ENCODE measurements around the gene HNRNPH1.

GRCh38 chr5:179623003-179623905, at the start of gene HNRNPH1:
- no peak for TF ChIP-seq CTCF (conservative IDR thresholded peaks at IDR 0.05; ENCODE audit: low read depth in 2 of 2)
- TF ChIP-seq POLR2AphosphoS5 (IDR thresholded peaks at IDR 0.05; ENCODE audit: low read depth): peak; percentile 100
- no peak for TF ChIP-seq REST (IDR thresholded peaks at IDR 0.05; ENCODE audit: unreplicated experiment)
- no peak for TF ChIP-seq EZH2 (IDR thresholded peaks at IDR 0.05; ENCODE audit: low read depth, unreplicated experiment)
- TF ChIP-seq EZH2phosphoT487 (IDR thresholded peaks at IDR 0.05; ENCODE audit: unreplicated experiment): no peak
- peak; percentile 77 for TF ChIP-seq CREB1 (CRISPR knock-in tag; IDR thresholded peaks at IDR 0.05; ENCODE audit: low read depth)
- no peak for TF ChIP-seq ZNF114 (CRISPR knock-in tag; IDR thresholded peaks at IDR 0.05)

Measured in GM23338 (cell line).